PFSK-1 (cell line): ENCODE results near the gene DHDDS. TPM values are rescaled to one million over a fixed set of nuclear protein-coding genes. Genes with fewer than 3 reads are reported as not detected.

ENCODE experiments used
- FOXP2 ChIP-seq: optimal IDR thresholded peaks from 2 replicates; pipeline ENCODE3; 2011; ENCODE audit warnings: borderline replicate concordance, control low read depth, inconsistent platforms; ENCODE audit not compliant: insufficient read depth; ENCODE audit errors: extremely low read length, extremely low read depth
- POLR2AphosphoS5 ChIP-seq: IDR thresholded peaks from 2 replicates; pipeline ENCODE4 v1.6.1; 2012; ENCODE audit warnings: low read depth, mild to moderate bottlenecking, control low read depth, low read length, moderate library complexity
- SIN3A ChIP-seq: IDR thresholded peaks from 2 replicates; pipeline ENCODE4 v1.6.1; 2012; ENCODE audit warnings: mild to moderate bottlenecking, low read length, moderate library complexity, borderline replicate concordance; ENCODE audit not compliant: insufficient read depth
- TAF1 ChIP-seq: IDR thresholded peaks from 2 replicates; pipeline ENCODE4 v1.6.1; 2012; ENCODE audit warnings: low read length, control low read depth, borderline replicate concordance; ENCODE audit not compliant: insufficient read depth
- polyA plus RNA-seq: library from polyadenylated mRNA; unstranded; fragments of >200 nt; gene quantifications from one replicate; pipeline ENCODE4 v1.2.1, GENCODE V29; 2012; ENCODE audit warnings: low read depth, missing spikeins; ENCODE audit not compliant: insufficient read length
- TF ChIP-seq, protein P1 (sequence below), 2 experiments: IDR thresholded peaks; 2 replicates each; pipeline versions ENCODE4 v1.6.1 to v1.8.0; 2011 to 2012; ENCODE audit warnings: low read depth in 2 of 2, low read length in 2 of 2, control low read depth in 1 of 2, inconsistent platforms in 1 of 2, mild to moderate bottlenecking in 1 of 2, moderate library complexity in 1 of 2; ENCODE audit not compliant: insufficient read depth in 1 of 2

Gene DHDDS, protein sequence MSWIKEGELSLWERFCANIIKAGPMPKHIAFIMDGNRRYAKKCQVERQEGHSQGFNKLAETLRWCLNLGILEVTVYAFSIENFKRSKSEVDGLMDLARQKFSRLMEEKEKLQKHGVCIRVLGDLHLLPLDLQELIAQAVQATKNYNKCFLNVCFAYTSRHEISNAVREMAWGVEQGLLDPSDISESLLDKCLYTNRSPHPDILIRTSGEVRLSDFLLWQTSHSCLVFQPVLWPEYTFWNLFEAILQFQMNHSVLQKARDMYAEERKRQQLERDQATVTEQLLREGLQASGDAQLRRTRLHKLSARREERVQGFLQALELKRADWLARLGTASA
- polyA plus RNA-seq: 26.5 TPM

DNA sequence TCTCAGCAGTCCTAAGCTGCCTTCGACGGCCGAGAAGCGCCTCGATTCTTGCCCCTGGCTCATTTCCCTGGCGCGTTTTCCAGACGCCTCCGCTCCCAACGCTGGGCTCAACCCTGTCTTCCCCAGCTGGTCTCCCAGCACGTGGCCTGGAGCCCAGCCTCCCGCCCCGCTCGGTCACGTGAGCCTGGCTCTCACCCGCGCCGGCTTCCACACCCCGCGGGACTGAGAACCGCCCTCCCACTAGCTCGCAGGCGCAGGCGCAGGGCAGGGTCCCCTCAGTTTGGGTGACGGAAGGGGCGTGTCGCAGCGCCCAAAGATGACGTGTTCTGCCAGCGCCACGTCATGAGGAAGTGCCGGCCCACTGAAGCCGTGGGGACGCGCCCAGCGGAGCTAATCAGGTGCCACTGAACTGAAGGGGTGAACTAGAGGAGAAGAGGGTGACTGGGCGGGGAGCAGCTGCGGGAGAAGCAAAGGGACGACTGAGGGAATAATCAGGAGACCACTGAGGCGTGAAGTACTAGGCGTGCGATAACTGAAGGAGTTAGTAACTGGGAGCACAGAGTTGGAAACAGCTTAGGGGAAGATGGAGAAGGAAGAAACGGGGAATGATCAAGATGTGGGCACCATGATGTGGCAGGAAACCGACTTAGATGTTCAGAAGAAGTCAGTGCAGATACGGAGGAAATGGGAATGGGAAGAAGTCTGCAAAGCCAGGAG is at the start of gene DHDDS:
Gene DHDDS (plus strand): TSS at position 343 of the 717 bp plus-strand sequence. CDS start 625 bp downstream, outside the sequence.
- TF ChIP-seq SIN3A: no peak
- peak; percentile 92 for TF ChIP-seq POLR2AphosphoS5
- TF ChIP-seq FOXP2: peak; percentile 87
- TF ChIP-seq, protein P1, sequence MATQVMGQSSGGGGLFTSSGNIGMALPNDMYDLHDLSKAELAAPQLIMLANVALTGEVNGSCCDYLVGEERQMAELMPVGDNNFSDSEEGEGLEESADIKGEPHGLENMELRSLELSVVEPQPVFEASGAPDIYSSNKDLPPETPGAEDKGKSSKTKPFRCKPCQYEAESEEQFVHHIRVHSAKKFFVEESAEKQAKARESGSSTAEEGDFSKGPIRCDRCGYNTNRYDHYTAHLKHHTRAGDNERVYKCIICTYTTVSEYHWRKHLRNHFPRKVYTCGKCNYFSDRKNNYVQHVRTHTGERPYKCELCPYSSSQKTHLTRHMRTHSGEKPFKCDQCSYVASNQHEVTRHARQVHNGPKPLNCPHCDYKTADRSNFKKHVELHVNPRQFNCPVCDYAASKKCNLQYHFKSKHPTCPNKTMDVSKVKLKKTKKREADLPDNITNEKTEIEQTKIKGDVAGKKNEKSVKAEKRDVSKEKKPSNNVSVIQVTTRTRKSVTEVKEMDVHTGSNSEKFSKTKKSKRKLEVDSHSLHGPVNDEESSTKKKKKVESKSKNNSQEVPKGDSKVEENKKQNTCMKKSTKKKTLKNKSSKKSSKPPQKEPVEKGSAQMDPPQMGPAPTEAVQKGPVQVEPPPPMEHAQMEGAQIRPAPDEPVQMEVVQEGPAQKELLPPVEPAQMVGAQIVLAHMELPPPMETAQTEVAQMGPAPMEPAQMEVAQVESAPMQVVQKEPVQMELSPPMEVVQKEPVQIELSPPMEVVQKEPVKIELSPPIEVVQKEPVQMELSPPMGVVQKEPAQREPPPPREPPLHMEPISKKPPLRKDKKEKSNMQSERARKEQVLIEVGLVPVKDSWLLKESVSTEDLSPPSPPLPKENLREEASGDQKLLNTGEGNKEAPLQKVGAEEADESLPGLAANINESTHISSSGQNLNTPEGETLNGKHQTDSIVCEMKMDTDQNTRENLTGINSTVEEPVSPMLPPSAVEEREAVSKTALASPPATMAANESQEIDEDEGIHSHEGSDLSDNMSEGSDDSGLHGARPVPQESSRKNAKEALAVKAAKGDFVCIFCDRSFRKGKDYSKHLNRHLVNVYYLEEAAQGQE (IDR thresholded peaks at IDR 0.05; ENCODE audit: insufficient read depth in 1 of 2, low read depth in 2 of 2, low read length in 2 of 2): no peak

DNA sequence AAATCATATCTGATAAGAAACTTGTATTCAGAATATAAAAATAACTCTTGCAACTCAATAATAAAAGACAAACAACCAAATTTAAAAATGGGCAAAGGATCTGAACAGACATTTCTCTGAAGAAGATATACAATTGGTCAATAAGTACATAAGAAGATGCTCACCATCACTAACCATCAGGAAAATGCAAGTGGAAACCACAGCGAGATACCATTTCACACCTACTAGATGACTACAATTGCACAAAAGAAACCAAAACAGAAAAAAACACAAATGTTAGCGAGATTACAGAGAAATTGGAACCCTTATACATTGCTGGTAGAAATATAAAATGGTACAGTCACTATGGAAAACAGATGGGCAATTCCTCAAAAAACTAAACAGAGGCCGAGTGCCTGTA is 48.0 kb upstream of the DHDDS start:
- TF ChIP-seq FOXP2: no peak
- TF ChIP-seq SIN3A: no peak
- TF ChIP-seq TAF1: no peak
- no peak for TF ChIP-seq POLR2AphosphoS5
- TF ChIP-seq, protein P1 (IDR thresholded peaks at IDR 0.05; ENCODE audit: insufficient read depth in 1 of 2, low read depth in 2 of 2, low read length in 2 of 2): no peak

DNA sequence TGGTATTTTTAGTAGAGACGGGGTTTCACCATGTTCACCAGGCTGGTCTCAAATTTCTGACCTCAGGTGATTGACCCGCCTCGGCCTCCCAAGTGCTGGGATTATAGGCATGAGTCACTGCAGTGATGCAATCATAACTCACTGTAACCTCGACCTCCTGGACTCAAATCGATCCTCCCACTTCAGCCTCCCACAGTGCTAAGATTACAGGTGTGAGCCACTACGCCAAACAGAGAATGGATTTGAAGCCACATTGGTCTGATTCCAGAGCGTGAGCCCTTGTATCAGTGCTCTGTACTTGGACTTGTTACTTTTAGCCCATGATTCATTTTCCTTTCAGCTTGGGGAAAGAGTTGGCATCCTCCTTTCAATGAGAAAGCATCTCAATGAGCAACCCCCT is 44.7 kb upstream of the DHDDS start:
- TF ChIP-seq, protein P1 (IDR thresholded peaks at IDR 0.05; ENCODE audit: insufficient read depth in 1 of 2, low read depth in 2 of 2, low read length in 2 of 2): no peak
- no peak for TF ChIP-seq SIN3A
- TF ChIP-seq POLR2AphosphoS5: no peak
- TF ChIP-seq TAF1: no peak
- no peak for TF ChIP-seq FOXP2

DNA sequence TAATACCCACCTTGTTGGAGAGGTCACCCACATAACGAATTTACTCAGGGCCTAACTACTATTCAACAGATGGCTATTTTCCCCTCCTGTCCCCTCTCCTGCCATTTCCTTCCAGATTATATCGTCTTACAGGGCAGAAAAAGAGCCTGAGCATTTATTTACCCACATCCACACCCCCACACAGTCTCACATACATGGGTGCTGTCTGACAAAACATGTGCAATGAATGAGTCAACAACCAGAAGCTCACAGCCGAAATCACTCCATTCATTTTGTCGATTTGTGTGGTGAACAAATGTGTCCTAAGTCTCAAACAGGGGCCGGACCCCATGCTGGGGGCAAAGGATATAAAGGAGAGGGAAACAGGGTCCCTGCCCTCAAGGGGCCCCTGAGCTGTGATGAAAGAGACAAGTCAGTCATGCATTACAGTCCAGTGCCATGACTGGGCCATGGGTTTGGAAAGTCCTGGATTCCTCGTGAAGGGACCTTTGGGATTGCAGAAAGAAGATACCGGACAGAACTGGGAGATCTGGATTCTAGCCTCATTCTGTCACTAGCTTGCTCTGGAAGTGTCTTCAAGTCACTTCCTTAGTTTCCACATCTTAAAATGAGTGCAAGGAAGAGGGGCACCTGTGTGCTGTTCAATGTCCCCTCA is 43.2 kb upstream of the DHDDS start:
- no peak for TF ChIP-seq TAF1
- TF ChIP-seq, protein P1 (IDR thresholded peaks at IDR 0.05; ENCODE audit: insufficient read depth in 1 of 2, low read depth in 2 of 2, low read length in 2 of 2): no peak
- TF ChIP-seq SIN3A: no peak
- no peak for TF ChIP-seq POLR2AphosphoS5
